Measurements from ENCODE around the gene SH3TC1.

Gene SH3TC1

GRCh38 chr4:8247047-8247930 lies 48.2 kb downstream of the SH3TC1 start:
- no peak for DNase-seq

GRCh38 chr4:8248091-8248490 lies 49.0 kb downstream of the SH3TC1 start:
- DNase-seq: no peak

- DNase-seq: no peak
Observed at GRCh38 chr4:8250227-8250626, 51.1 kb downstream of the SH3TC1 start.

GRCh38 chr4:8250637-8251036 lies 51.5 kb downstream of the SH3TC1 start:
- no peak for DNase-seq

- no peak for DNase-seq
Observed at GRCh38 chr4:8251110-8251883, 52.2 kb downstream of the SH3TC1 start.

DNA sequence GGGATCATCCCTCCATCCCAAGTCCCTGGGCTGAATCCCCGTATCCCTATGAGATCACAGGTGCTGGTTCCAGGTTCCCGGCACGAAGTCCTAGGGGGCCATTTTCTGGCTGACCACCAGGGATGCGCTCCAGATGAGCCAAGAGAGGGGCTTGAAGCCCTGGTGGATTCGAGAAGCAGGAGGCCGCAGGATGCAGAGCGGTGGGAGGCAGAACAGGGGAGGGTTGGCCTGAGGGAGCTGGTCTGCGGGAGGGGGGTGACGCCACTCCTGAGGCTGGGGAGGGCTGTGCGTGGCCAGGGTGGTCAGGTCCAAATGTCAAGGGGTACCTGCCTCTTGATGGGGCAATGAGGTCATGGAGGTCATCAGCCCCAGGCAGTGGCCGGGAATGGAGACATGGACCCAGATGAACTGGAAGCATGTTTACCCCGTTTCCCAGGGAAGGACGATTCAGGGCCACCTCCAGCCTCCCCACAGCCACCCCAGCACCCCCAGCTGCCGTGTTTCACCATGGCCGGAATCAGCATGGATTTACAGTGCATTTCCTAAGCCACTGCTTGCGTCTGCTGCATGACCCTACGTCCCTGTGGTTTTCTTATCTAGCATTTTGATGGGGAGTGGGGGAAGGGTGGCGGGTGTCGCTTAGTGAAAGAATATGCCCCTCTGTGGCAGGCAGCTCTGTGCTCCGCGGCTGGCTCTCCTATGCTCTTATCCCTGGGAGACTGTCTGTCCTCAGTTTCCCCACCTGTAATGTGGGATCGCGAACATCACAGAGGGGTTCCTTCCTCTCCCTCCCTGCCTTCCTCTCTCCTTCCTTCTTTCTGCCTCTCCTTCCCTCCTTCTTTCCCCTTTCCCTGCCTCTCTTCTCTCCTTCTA lies 53.4 kb downstream of the SH3TC1 start:
- DNase-seq: no peak

GRCh38 chr4:8254076-8254475 lies 55.0 kb downstream of the SH3TC1 start:
- no peak for DNase-seq

DNA sequence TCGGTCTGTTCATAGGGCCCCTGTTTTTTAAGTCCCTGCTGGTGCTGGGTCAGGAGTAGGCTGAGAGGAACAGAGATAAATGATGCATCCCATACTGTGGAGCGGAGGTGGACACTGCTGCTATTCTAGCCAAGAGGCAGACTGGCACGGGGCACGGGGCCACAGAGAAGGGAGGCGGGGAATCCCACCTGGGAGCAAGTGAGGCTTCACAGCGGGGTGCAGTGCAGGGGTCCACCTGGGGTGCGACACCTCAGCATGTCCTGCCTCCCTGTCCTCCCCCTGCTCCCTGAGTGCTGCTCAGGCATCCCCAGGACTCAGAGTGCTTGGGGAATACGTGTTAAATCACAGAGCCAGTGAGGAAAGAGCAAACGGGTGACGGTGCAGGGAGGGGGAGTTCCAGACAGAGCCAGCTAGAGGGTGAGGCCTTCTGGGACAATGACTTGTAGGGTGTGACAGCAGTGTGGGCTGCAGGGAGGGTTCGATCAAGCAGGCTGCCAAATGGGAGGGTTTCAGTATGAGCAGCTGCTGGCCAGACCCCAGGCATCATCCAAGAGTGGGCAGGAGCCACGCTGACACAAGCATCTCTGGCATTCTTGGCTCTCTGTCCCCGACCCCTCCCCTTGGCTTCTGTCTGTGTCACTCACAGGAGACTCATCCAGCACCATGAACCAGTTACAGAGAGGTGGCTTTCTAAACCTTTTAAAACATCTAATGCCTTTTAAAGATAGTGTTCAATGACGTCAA lies 56.8 kb downstream of the SH3TC1 start:
- DNase-seq: no peak

- no peak for DNase-seq
Observed at GRCh38 chr4:8257854-8258253, 58.8 kb downstream of the SH3TC1 start.

DNA sequence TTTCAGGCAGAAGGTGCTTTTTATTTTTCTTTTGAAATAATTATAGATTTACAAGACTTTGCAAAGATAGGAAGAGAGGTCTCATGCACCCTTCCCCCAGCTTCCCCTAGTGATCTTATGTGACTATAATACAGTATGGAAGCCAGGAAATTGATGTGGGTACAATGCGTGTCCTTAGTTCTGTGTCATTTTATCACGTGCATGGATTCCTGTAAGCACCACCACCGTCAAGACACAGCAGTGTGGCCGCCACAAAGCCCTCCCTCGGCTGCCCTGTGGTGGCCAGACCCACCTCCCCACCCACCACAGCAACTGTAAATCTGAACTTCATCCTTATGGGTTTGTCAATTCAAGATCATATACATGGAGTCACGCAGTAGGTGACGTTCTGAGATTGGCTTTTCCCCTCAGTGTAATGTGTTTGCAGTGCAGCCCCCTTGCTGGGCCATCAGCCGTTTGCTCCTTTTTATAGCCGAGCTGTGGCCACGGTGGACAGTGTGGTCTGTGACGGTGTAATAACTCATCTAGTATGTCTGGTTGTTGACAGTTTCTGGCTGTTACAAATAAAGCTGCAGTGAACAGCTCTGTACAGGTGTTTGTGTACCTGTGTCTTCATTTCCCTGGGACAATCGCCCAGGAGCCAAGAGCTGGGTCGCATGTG lies 59.6 kb downstream of the SH3TC1 start:
- no peak for DNase-seq

- DNase-seq: no peak
Observed at GRCh38 chr4:8259743-8260430, 60.8 kb downstream of the SH3TC1 start.

- no peak for DNase-seq
Observed at GRCh38 chr4:8260656-8261111, 61.6 kb downstream of the SH3TC1 start.

DNA sequence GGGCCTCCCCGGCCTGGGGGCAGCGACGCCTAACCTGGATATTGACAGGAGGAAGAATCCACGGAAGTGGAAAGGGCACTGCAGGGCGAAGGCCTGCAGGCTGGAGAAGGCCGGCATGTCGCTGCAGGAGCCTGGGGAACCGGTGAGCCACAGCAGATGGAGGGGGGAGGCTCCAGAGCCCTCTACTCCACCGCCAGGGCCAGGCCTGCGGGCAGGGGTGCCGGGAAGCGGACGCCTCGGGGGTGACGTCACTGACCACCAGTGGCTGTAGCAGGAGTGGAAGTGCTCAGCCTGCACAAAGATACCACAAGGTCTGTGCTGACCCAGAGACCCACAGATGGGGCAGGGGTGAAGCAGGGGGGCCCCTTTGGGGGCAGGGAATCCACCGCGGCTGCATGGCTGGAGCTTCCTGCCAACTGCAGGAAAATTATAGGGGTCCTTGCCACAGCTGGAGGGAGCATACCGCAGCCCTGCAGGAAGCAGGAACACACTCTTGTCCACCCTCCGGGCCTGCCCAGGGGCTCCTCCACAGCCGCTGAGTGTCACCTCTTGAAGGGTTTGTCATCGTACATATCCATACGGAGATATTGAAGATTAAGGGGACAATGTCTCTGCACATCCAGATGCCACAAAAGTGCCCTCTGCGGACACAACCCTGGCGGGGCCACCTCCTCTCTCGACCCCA lies 62.9 kb downstream of the SH3TC1 start:
- no peak for DNase-seq

GRCh38 chr4:8262637-8263322 lies 63.7 kb downstream of the SH3TC1 start:
- no peak for DNase-seq

DNA sequence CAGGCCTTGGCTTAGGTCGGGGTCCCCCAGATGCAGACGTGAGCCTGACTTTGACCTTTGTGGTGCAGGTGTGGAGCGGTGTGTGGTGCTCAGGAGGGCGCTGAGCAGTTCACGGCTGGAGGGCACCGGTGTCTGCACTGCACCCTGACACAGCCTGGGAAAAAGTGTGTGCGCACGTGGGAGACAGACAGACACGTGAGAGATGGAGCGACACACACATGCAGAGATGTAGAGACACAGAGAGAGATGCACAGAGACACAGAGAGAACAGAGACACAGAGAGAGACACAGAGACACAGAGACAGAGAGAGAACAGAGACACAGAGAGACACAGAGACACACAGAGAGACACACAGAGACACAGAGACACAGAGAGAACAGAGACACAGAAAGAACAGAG lies 64.3 kb downstream of the SH3TC1 start:
- DNase-seq: no peak

DNA sequence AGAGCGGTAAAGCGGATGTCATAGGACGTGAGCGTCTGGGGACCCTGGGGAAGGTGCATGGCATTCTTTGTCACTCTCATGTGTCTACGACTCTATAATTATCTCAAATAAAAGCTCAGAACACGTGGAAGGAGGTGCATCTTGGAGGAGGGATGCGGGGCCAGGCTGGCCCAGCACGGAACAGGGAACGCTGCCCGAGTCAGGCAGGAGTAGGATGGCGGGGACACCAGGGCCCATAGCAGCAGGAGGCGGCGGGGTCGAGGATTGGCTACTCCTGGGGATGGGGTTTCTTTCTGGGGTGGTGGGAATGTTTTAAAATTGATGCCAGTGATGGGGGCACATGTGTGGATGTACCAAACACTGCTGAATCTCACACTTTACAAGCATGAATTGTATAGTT lies 65.0 kb downstream of the SH3TC1 start:
- no peak for DNase-seq

GRCh38 chr4:8265171-8265929 lies 66.3 kb downstream of the SH3TC1 start:
- no peak for DNase-seq

GRCh38 chr4:8266088-8266487 lies 67.0 kb downstream of the SH3TC1 start:
- DNase-seq: no peak

GRCh38 chr4:8266508-8266907 lies 67.4 kb downstream of the SH3TC1 start:
- no peak for DNase-seq

Data from activated CD4-positive, CD25-positive, alpha-beta regulatory T cell (primary cell).